ENCODE data around the gene PLEKHG1. TPM values are rescaled to one million over a fixed set of nuclear protein-coding genes. Genes with fewer than 3 reads are reported as not detected.
A peak's percentile ranks its signal among the peaks of the same experiment; 100 is the strongest.

Gene PLEKHG1
- total RNA-seq, 4 donors from 2014 or later: 21.6 to 99.8 (median 49.1) TPM

GRCh38 chr6:150598858-150599198 is 857 bp upstream of the PLEKHG1 start:
- DNase-seq (ENCODE audit: low spot score) (no peak), ATAC-seq (ENCODE audit: low FRiP score) (no peak)
- TF ChIP-seq, protein P1, sequence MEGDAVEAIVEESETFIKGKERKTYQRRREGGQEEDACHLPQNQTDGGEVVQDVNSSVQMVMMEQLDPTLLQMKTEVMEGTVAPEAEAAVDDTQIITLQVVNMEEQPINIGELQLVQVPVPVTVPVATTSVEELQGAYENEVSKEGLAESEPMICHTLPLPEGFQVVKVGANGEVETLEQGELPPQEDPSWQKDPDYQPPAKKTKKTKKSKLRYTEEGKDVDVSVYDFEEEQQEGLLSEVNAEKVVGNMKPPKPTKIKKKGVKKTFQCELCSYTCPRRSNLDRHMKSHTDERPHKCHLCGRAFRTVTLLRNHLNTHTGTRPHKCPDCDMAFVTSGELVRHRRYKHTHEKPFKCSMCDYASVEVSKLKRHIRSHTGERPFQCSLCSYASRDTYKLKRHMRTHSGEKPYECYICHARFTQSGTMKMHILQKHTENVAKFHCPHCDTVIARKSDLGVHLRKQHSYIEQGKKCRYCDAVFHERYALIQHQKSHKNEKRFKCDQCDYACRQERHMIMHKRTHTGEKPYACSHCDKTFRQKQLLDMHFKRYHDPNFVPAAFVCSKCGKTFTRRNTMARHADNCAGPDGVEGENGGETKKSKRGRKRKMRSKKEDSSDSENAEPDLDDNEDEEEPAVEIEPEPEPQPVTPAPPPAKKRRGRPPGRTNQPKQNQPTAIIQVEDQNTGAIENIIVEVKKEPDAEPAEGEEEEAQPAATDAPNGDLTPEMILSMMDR (IDR thresholded peaks at IDR 0.05): no peak

DNA sequence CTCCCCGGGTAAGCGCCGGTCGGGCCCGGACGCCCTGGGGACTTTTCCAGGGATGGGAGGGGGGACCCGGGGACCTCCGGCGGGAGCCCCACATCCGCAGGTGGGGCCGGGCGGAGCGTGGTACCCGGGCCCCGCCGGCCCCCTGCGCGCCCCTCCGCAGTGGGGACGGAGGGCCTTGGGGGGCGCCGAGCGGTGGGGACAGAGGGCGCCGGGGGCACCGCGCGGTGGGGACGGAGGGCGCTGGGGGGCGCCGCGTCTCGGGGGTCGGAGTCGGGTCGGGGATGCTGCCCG is 270 bp downstream of the PLEKHG1 start:
- TF ChIP-seq, protein P1 (IDR thresholded peaks at IDR 0.05): no peak
- peak; percentile 4 for ATAC-seq (ENCODE audit: low FRiP score)

GRCh38 chr6:150600301-150601017 is 774 bp downstream of the PLEKHG1 start:
- ATAC-seq (ENCODE audit: low FRiP score) (peak; percentile 76), DNase-seq (ENCODE audit: low spot score) (peak; percentile 48)
- TF ChIP-seq, protein P1 (IDR thresholded peaks at IDR 0.05): no peak

More for the DNA sequence above, 270 bp downstream of the PLEKHG1 start:
- DNase-seq (ENCODE audit: low spot score): no peak

- ATAC-seq (ENCODE audit: low FRiP score): no peak
- TF ChIP-seq, protein P1 (IDR thresholded peaks at IDR 0.05): no peak
- DNase-seq (ENCODE audit: low spot score): no peak
Measured at GRCh38 chr6:150601439-150601838, 1.8 kb downstream of the PLEKHG1 start.

DNA sequence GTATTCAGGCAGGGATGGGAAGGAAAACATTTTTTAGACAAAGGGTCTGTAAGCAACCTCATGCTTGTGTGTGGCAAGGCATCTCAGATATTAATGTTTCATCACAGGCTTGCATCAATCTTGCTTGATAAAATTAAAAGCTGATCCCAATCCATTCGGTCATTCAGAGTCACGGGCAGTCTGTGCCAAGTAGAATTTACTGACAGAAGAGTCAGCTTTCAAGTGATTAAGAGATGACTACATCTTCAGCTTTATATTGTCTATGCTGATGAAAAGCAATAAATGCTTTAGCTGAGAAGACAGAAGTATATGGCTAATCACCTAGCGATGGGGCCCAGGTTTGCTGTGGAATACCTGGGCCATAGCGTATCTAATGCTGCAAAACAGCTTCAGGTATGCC is 3.5 kb downstream of the PLEKHG1 start:
- TF ChIP-seq, protein P1 (IDR thresholded peaks at IDR 0.05): no peak
- ATAC-seq (ENCODE audit: low FRiP score): no peak

GRCh38 chr6:150604467-150604866 is 4.8 kb downstream of the PLEKHG1 start:
- TF ChIP-seq, protein P1 (IDR thresholded peaks at IDR 0.05): no peak
- DNase-seq (ENCODE audit: low spot score): no peak
- no peak for ATAC-seq (ENCODE audit: low FRiP score)

More for the DNA sequence above, 3.5 kb downstream of the PLEKHG1 start:
- DNase-seq (ENCODE audit: low spot score): no peak

GRCh38 chr6:150605333-150605732 is 5.6 kb downstream of the PLEKHG1 start:
- TF ChIP-seq, protein P1 (IDR thresholded peaks at IDR 0.05): no peak
- DNase-seq (ENCODE audit: low spot score) (no peak), ATAC-seq (ENCODE audit: low FRiP score) (no peak)
